ENCODE data around the gene IFNAR2.

DNA sequence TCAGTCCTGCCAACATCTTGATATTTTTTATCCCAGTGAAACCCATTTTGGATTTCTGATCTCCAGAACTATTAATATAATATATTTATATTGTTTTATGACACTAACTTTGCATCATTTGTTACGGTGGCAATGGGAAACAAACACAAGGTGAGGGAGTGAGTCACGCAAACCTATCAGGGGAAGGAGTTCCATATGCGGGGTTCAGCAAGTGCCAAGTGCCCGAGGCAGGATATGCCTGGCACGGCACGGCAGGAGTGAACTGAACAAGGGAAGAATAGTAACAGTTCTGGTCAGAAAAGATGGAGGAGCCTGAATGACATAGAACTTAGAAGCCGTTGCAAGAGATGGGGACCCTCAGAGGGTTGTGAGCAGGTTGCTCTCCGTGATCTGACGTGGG lies 28.7 kb downstream of the IFNAR2 start:
- TF ChIP-seq REST (IDR thresholded peaks at IDR 0.05; ENCODE audit: insufficient read depth in 1 of 2, low read depth in 2 of 2, low read length in 2 of 2) (no peak), TAF1 (IDR thresholded peaks at IDR 0.05; ENCODE audit: borderline replicate concordance, insufficient read depth, low read length) (no peak), POLR2AphosphoS5 (IDR thresholded peaks at IDR 0.05; ENCODE audit: low read depth, low read length) (no peak)
